Measurements from ENCODE around the gene GLA. TPM values are rescaled to one million over a fixed set of nuclear protein-coding genes. Genes with fewer than 3 reads are reported as not detected.

GLA gene
- total and polyA plus RNA-seq, 2 of the 8 experiments (the other 6 are each of a cell fraction or from before 2014, with no cell fraction given) = 33.6 to 47.3 TPM

GRCh38 chrX:101398694-101399093 is 9.0 kb downstream of the GLA start:
- Histone ChIP-seq H3K56ac (replicated peaks; ENCODE audit: insufficient read length, low read depth, low read length) (no peak overlapping the region), H3K4ac (replicated peaks; ENCODE audit: insufficient read length, low read depth, low read length) (no peak overlapping the region), H3K36me3 (ENCODE audit: control insufficient read depth in 2 of 4, insufficient read depth in 4 of 4, low read length in 3 of 4) (peaks cover 0 to 35% (median 11%) of the 10 kb centered on the region in 4 experiments; a peak in 7 of 8 replicates), H3K4me2 (ENCODE audit: insufficient read depth in 1 of 2, low read depth in 2 of 2, low read length in 2 of 2) (no peak overlapping the region), H2BK5ac (ENCODE audit: low read depth, low read length) (no peak overlapping the region), H3K18ac (ENCODE audit: extremely low read depth, low read length) (no peak overlapping the region), H2BK20ac (ENCODE audit: low read length) (no peak overlapping the region), H3K79me1 (ENCODE audit: low read depth, low read length) (no peaks in the 10 kb centered on the region), H2BK12ac (ENCODE audit: low read depth, low read length) (no peak overlapping the region), H2BK15ac (ENCODE audit: low read length) (no peak overlapping the region), H3K9me3 (ENCODE audit: insufficient read depth in 2 of 2, low read depth in 1 of 2, low read length in 1 of 2) (no peaks in the 10 kb centered on the region), H3K23me2 (ENCODE audit: low read depth, low read length) (no peaks in the 10 kb centered on the region), H4K20me1 (replicated peaks in 1 of 2; ENCODE audit: control insufficient read depth in 1 of 2, insufficient read depth in 2 of 2, low read length in 2 of 2) (peaks cover 0 to 2% of the 10 kb centered on the region in 2 experiments), H3K4me1 (replicated peaks in 1 of 4; ENCODE audit: control insufficient read depth in 3 of 4, insufficient read depth in 4 of 4, low read length in 3 of 4) (no peaks in the 10 kb centered on the region), H4K5ac (ENCODE audit: insufficient read length, low read depth, low read length) (no peak overlapping the region), H2AFZ (ENCODE audit: low read length) (no peak overlapping the region), H3K23ac (ENCODE audit: insufficient read length) (no peak overlapping the region), H3K79me2 (ENCODE audit: control insufficient read depth in 1 of 2, insufficient read depth in 2 of 2, low read length in 2 of 2) (no peaks in the 10 kb centered on the region), H3K27ac (ENCODE audit: low read depth, low read length) (no peak overlapping the region), H3K4me3 (ENCODE audit: extremely low read depth in 1 of 4, insufficient read depth in 2 of 4, low read depth in 3 of 4, low read length in 4 of 4) (no peak overlapping the region), H4K8ac (ENCODE audit: extremely low read depth, insufficient read depth, low read length) (no peak overlapping the region), H3K14ac (ENCODE audit: insufficient read length) (no peak overlapping the region), H4K91ac (replicated peaks; ENCODE audit: insufficient read length, low read length) (no peak overlapping the region), H2BK120ac (replicated peaks; ENCODE audit: low read depth, low read length) (no peak overlapping the region), H3K9ac (replicated peaks in 1 of 4; ENCODE audit: extremely low read depth in 1 of 4, low read depth in 3 of 4, low read length in 3 of 4) (no peak overlapping the region), H2AK5ac (ENCODE audit: low read depth, low read length) (no peak overlapping the region), H3K27me3 (replicated peaks in 1 of 4; ENCODE audit: control insufficient read depth in 3 of 4, extremely low read depth in 1 of 4, insufficient read depth in 3 of 4, low read length in 3 of 4) (no peaks in the 10 kb centered on the region)
- POLR2A ChIA-PET (ENCODE audit: partially characterized antibody) = interaction anchor here (0.9 to 7.3 kb wide), 2 partner anchors 8 to 20 kb away, joined by 3 to 44 read pairs; partner anchors contain the start of gene RPL36A
- CTCF ChIA-PET (ENCODE audit: partially characterized antibody) = interaction anchor here (1.5 kb wide), 2 partner anchors 18 to 62 kb away, joined by 3 to 4 read pairs; no protein-coding TSS in a partner anchor
- 90% methylated on average over 4 of the region's 4 CpGs; no CpG with 5 or more reads in 1 of the 2 experiments for WGBS, 2 experiments (ENCODE audit: extremely low coverage in 1 of 2, insufficient coverage in 1 of 2, insufficient read length in 1 of 2, insufficient replicate concordance in 2 of 2, low coverage in 1 of 2, low lambda C conversion rate in 2 of 2, missing lambda C conversion rate in 1 of 2)
- DNase-seq (ENCODE audit: low read depth in 1 of 2, low spot score in 2 of 2) (no peak), FAIRE-seq (no peak)
- no peak for TF ChIP-seq KDM1A (IDR thresholded peaks at IDR 0.05; ENCODE audit: borderline replicate concordance, low read length)
- no peak for TF ChIP-seq CTBP2 (IDR thresholded peaks at IDR 0.05; ENCODE audit: borderline replicate concordance, insufficient read depth, insufficient read length, low read length)
- TF ChIP-seq HDAC6 (IDR thresholded peaks at IDR 0.05; ENCODE audit: low read depth, low read length) = no peak
